Measurements from ENCODE around the gene C1orf115.
"Not testable (repeated sequence)": the region's sequence is repeated elsewhere in the genome, so short reads cannot be mapped to it uniquely, and the experiment has no call there.

C1orf115 gene

GRCh38 chr1:220694866-220695382 lies 4.8 kb downstream of the C1orf115 start:
- no peak for FAIRE-seq

GRCh38 chr1:220695426-220695825 lies 5.3 kb downstream of the C1orf115 start:
- no peak for FAIRE-seq

GRCh38 chr1:220696226-220696862 lies 6.2 kb downstream of the C1orf115 start:
- FAIRE-seq, result no peak

GRCh38 chr1:220696863-220697231 lies 6.7 kb downstream of the C1orf115 start:
- no peak for FAIRE-seq

- FAIRE-seq, result no peak
These were observed 7.2 kb downstream of the C1orf115 start for GRCh38 chr1:220697326-220697725.

- no peak for FAIRE-seq
These were observed 8.4 kb downstream of the C1orf115 start for GRCh38 chr1:220698607-220699016.

- FAIRE-seq, result no peak
These were observed 8.9 kb downstream of the C1orf115 start for GRCh38 chr1:220699044-220699443.

- FAIRE-seq, result no peak
These were observed 10.5 kb downstream of the C1orf115 start for GRCh38 chr1:220700556-220701179.

GRCh38 chr1:220701974-220702373 lies 11.8 kb downstream of the C1orf115 start:
- FAIRE-seq, result no peak

- FAIRE-seq, result no peak
These were observed 12.6 kb downstream of the C1orf115 start for GRCh38 chr1:220702733-220703270.

- FAIRE-seq, result no peak
These were observed 13.1 kb downstream of the C1orf115 start for GRCh38 chr1:220703305-220703704.

- FAIRE-seq, result no peak
These were observed 15.6 kb downstream of the C1orf115 start for GRCh38 chr1:220705782-220706181.

- FAIRE-seq, result no peak
These were observed 16.3 kb downstream of the C1orf115 start for GRCh38 chr1:220706480-220706879.

- FAIRE-seq, result no peak
These were observed 17.0 kb downstream of the C1orf115 start for GRCh38 chr1:220707160-220707559.

- no peak for FAIRE-seq
These were observed 18.1 kb downstream of the C1orf115 start for GRCh38 chr1:220708244-220708643.

GRCh38 chr1:220708936-220709801 lies 19.0 kb downstream of the C1orf115 start:
- peak; percentile 21 for FAIRE-seq

- no peak for FAIRE-seq
These were observed 20.2 kb downstream of the C1orf115 start for GRCh38 chr1:220710333-220710732.

- FAIRE-seq, result no peak
These were observed 21.1 kb downstream of the C1orf115 start for GRCh38 chr1:220711056-220711809.

GRCh38 chr1:220715986-220716385 lies 25.8 kb downstream of the C1orf115 start:
- FAIRE-seq, result not testable (repeated sequence)

- FAIRE-seq, result no peak
These were observed 27.9 kb downstream of the C1orf115 start for GRCh38 chr1:220717800-220718640.

- FAIRE-seq, result not testable (repeated sequence)
These were observed 31.1 kb downstream of the C1orf115 start for GRCh38 chr1:220721266-220721665.
